HCT116 (cell line): ENCODE results near the gene AQP10. TPM values are rescaled to one million over a fixed set of nuclear protein-coding genes. Genes with fewer than 3 reads are reported as not detected.

ENCODE experiments used
- ATAC-seq: fragments of 200-7000 bp; cut with Tn5 transposase; 2 replicates; pipeline ENCODE4 v1.9.1; 2020; ENCODE audit warnings: mild to moderate bottlenecking, moderate library complexity
- BruUV-seq: library from RNA; stranded (reverse); fragments of 400-500 nt; replicated peaks from 2 replicates; lab custom pipeline; 2021; lab: Mats Ljungman, UMichigan
- CTCF ChIA-PET: fragments of 300-600 bp; sonication (Branson Sonifier 250); formaldehyde crosslinking; loops from one replicate; lab custom pipeline; 2021; ENCODE audit warnings: antibody characterized with exemption; lab: Charles Lee
- POLR2A ChIA-PET: fragments of 300-600, 350-600 bp; sonication (Branson Sonifier 250); formaldehyde crosslinking; loops from one replicate; lab custom pipeline; 2021; ENCODE audit warnings: antibody characterized with exemption; lab: Charles Lee
- RAD21 ChIA-PET, 2 experiments: fragments of 300-600 bp; sonication (Branson Sonifier 250); formaldehyde crosslinking; loops; one replicate each; lab custom pipeline; 2023; ENCODE audit warnings: low total read pairs in 2 of 2; ENCODE audit not compliant: uncharacterized antibody in 2 of 2, unreplicated experiment in 2 of 2, low non-redundant PET in 1 of 2; lab: Charles Lee
- DNase-seq: peaks from one replicate; pipeline ENCODE4 v3.0.0-alpha.2; 2010; ENCODE audit warnings: low read depth, low spot score
- H2AFZ ChIP-seq: fragments of 200-600 bp; shearing (Covaris generic), sonication (generic); 2 replicates; pipeline ENCODE4 v1.6.1; 2017; ENCODE audit warnings: low read depth, mixed run types, mixed read lengths, antibody characterized with exemption, low read length; ENCODE audit not compliant: poor library complexity, severe bottlenecking
- H3K27ac ChIP-seq: 2 replicates; pipeline ENCODE4 v1.5.1; 2012; ENCODE audit warnings: low read depth, low read length
- H3K27me3 ChIP-seq: fragments of 200-600 bp; sonication (generic); 2 replicates; pipeline ENCODE4 v1.6.1; 2016; ENCODE audit warnings: mixed run types, low read length, mixed read lengths; ENCODE audit not compliant: insufficient read depth
- H3K36me3 ChIP-seq, 2 experiments: fragments of 200-500 bp in 1 of 2; fragments of 200-600 bp in 1 of 2; sonication (Bioruptor generic) in 1 of 2; sonication (generic) in 1 of 2; 2 replicates each; pipeline versions ENCODE4 v1.5.1 to v1.6.1; 2014 to 2016; ENCODE audit warnings: low read length in 2 of 2, inconsistent platforms in 1 of 2, mixed read lengths in 1 of 2, mixed run types in 1 of 2; ENCODE audit not compliant: insufficient read depth in 2 of 2, control insufficient read depth in 1 of 2
- H3K4me1 ChIP-seq, 2 experiments: fragments of 200-600 bp in 1 of 2; sonication (generic) in 1 of 2; 2 replicates each; pipeline versions ENCODE4 v1.5.1 to v1.6.1; 2012 to 2017; ENCODE audit warnings: low read length in 2 of 2, inconsistent platforms in 1 of 2, mild to moderate bottlenecking in 1 of 2, mixed read lengths in 1 of 2, mixed run types in 1 of 2, moderate library complexity in 1 of 2; ENCODE audit not compliant: insufficient read depth in 2 of 2, control insufficient read depth in 1 of 2
- H3K4me2 ChIP-seq: fragments of 200-600 bp; sonication (generic); 2 replicates; pipeline ENCODE4 v1.6.1; 2017; ENCODE audit warnings: mixed run types, low read length, mixed read lengths
- H3K4me3 ChIP-seq, 2 experiments: fragments of 200-600 bp in 1 of 2; sonication (generic) in 1 of 2; replicated peaks in 1 of 2; 2 replicates each; pipeline ENCODE4 v1.5.1; 2011 to 2016; ENCODE audit warnings: low read length in 2 of 2, control low read depth in 1 of 2, low read depth in 1 of 2, mild to moderate bottlenecking in 1 of 2, mixed read lengths in 1 of 2, mixed run types in 1 of 2
- H3K79me2 ChIP-seq: fragments of 200-600 bp; sonication (generic); 2 replicates; pipeline ENCODE4 v1.6.1; 2017; ENCODE audit warnings: mild to moderate bottlenecking, mixed run types, low read length, moderate library complexity, mixed read lengths; ENCODE audit not compliant: insufficient read depth
- H3K9ac ChIP-seq: fragments of 200-600 bp; sonication (generic); 2 replicates; pipeline ENCODE4 v1.6.1; 2016; ENCODE audit warnings: low read length, mixed read lengths
- H3K9me2 ChIP-seq: fragments of 200-600 bp; sonication (generic), shearing (Covaris generic); 2 replicates; pipeline ENCODE4 v1.6.1; 2017; ENCODE audit warnings: mixed run types, mild to moderate bottlenecking, moderate library complexity; ENCODE audit not compliant: insufficient read depth
- H3K9me3 ChIP-seq, 2 experiments: fragments of 200-500 bp in 1 of 2; fragments of 200-600 bp in 1 of 2; sonication (Bioruptor generic) in 1 of 2; sonication (generic) in 1 of 2; 2 replicates each; pipeline ENCODE4 v1.6.1; 2014 to 2017; ENCODE audit warnings: low read length in 2 of 2, mixed read lengths in 2 of 2, inconsistent platforms in 1 of 2, low read depth in 1 of 2, mild to moderate bottlenecking in 1 of 2, mixed run types in 1 of 2, moderate library complexity in 1 of 2; ENCODE audit not compliant: control insufficient read depth in 1 of 2, insufficient read depth in 1 of 2
- H4K20me1 ChIP-seq: fragments of 200-600 bp; sonication (generic), shearing (Covaris generic); 2 replicates; pipeline ENCODE4 v1.6.1; 2017; ENCODE audit warnings: mixed run types, mild to moderate bottlenecking, moderate library complexity; ENCODE audit not compliant: insufficient read depth
- ATF3 ChIP-seq: IDR thresholded peaks from 2 replicates; pipeline ENCODE4 v1.6.1; 2012
- CTCF ChIP-seq, 3 experiments: fragments of 200-600 bp in 1 of 3; sonication (generic) in 1 of 3; IDR thresholded peaks in 2 of 3; conservative IDR thresholded peaks in 1 of 3; 2 replicates each; pipeline ENCODE4 v1.5.1; 2012 to 2017; ENCODE audit warnings: low read depth in 2 of 3, low read length in 2 of 3, antibody characterized with exemption in 1 of 3, borderline replicate concordance in 1 of 3, control low read depth in 1 of 3, mild to moderate bottlenecking in 1 of 3, mixed read lengths in 1 of 3, mixed run types in 1 of 3, moderate library complexity in 1 of 3; ENCODE audit not compliant: insufficient read depth in 1 of 3
- EGR1 ChIP-seq: IDR thresholded peaks from 2 replicates; pipeline ENCODE4 v1.6.1; 2012; ENCODE audit warnings: low read depth
- EZH2 ChIP-seq: fragments of 200-600 bp; sonication (generic); IDR thresholded peaks from 2 replicates; pipeline ENCODE4 v1.6.1; 2017; ENCODE audit warnings: antibody characterized with exemption, mixed run types
- EZH2phosphoT487 ChIP-seq: fragments of 200-600 bp; IDR thresholded peaks from 2 replicates; pipeline ENCODE4 v1.6.1; 2018; ENCODE audit warnings: antibody characterized with exemption, borderline replicate concordance
- MAX ChIP-seq: IDR thresholded peaks from 2 replicates; pipeline ENCODE4 v1.6.1; 2012
- POLR2A ChIP-seq: IDR thresholded peaks from 2 replicates; pipeline ENCODE4 v1.7.0; 2011; ENCODE audit warnings: borderline replicate concordance; ENCODE audit not compliant: insufficient read depth, insufficient read length; ENCODE audit errors: extremely low read depth
- RAD21 ChIP-seq: IDR thresholded peaks from 2 replicates; pipeline ENCODE4 v1.6.1; 2012; ENCODE audit warnings: low read depth, mild to moderate bottlenecking
- REST ChIP-seq: IDR thresholded peaks from 2 replicates; pipeline ENCODE4 v1.6.1; 2012; ENCODE audit warnings: low read depth
- SP1 ChIP-seq: IDR thresholded peaks from 2 replicates; pipeline ENCODE4 v1.6.1; 2012; ENCODE audit warnings: low read depth
- SRF ChIP-seq: IDR thresholded peaks from 2 replicates; pipeline ENCODE4 v1.6.1; 2012; ENCODE audit warnings: low read depth
- ZBTB33 ChIP-seq: IDR thresholded peaks from 2 replicates; pipeline ENCODE4 v1.6.1; 2011; ENCODE audit warnings: mild to moderate bottlenecking, low read length, moderate library complexity; ENCODE audit not compliant: insufficient replicate concordance; ENCODE audit errors: extremely low read depth
- ZNF274 ChIP-seq: fragments of 200-500 bp; sonication (Bioruptor generic); IDR thresholded peaks from 2 replicates; pipeline ENCODE4 v1.6.1; 2014; ENCODE audit warnings: mild to moderate bottlenecking, low read depth, low read length, inconsistent platforms
- intact Hi-C: fragments of 100-400 bp; cut with micrococcal nuclease; formaldehyde crosslinking; loops from 2 replicates; pipeline ENCODE4 v1.10.0; 2022
- total RNA-seq: library from RNA; stranded (reverse); gene quantifications from one replicate; pipeline ENCODE4 v1.2.1, GENCODE V29; 2021; ENCODE audit not compliant: unreplicated experiment

Gene AQP10
- total RNA-seq, 1 experiment from 2014 or later: not detected

GRCh38 chr1:154316704-154317103 lies 4.2 kb upstream of the AQP10 start:
- intact Hi-C loops: no loop called here
- POLR2A ChIA-PET: no interaction called here
- DNase-seq (no peak), ATAC-seq (no peak)
- no peak overlapping the region for H3K27ac ChIP-seq
- no peak overlapping the region for H3K9ac ChIP-seq
- RAD21 ChIA-PET: no interaction called here
- H3K9me2 ChIP-seq: no peaks in the 10 kb centered on the region
- no peaks in the 10 kb centered on the region for H3K36me3 ChIP-seq
- no peaks in the 10 kb centered on the region for H3K9me3 ChIP-seq
- no peaks in the 10 kb centered on the region for H3K4me1 ChIP-seq
- no peaks in the 10 kb centered on the region for H3K79me2 ChIP-seq
- no peak overlapping the region for H3K4me2 ChIP-seq
- no peak overlapping the region for H2AFZ ChIP-seq
- BruUV-seq: no TSS peak
- H3K4me3 ChIP-seq: no peak overlapping the region
- H3K27me3 ChIP-seq: peaks cover 8% of the 10 kb centered on the region; the same call in 1 of the 2 replicates
- TF ChIP-seq EZH2 (no peak), SRF (no peak)
- TF ChIP-seq, all 23 proteins: peak for 0
- no peaks in the 10 kb centered on the region for H4K20me1 ChIP-seq
- CTCF ChIA-PET: no interaction called here

GRCh38 chr1:154318386-154318785 lies 2.5 kb upstream of the AQP10 start:
- CTCF ChIA-PET: interaction anchor here (1.6 kb wide), 1 partner anchor 8 kb away, joined by 3 read pairs; no protein-coding TSS in a partner anchor
- ATAC-seq: no peak
- TF ChIP-seq SP1: no peak
- no peak for TF ChIP-seq POLR2A
- TF ChIP-seq RAD21: no peak
- no peak for TF ChIP-seq CTCF (IDR thresholded peaks at IDR 0.05 in 2 of 3, conservative IDR thresholded peaks at IDR 0.05 in 1 of 3; ENCODE audit: borderline replicate concordance in 1 of 3, insufficient read depth in 1 of 3, low read depth in 2 of 3, low read length in 2 of 3)
- TF ChIP-seq MAX: no peak
- TF ChIP-seq EZH2phosphoT487: no peak
- TF ChIP-seq REST: no peak
- no peak for TF ChIP-seq ATF3
- TF ChIP-seq ZBTB33: no peak
- no peak for TF ChIP-seq EGR1
- TF ChIP-seq ZNF274: no peak

More at GRCh38 chr1:154318386-154318785, 2.5 kb upstream of the AQP10 start:
- Histone ChIP-seq H3K27me3 (peaks cover 8% of the 10 kb centered on the region; the same call in 1 of the 2 replicates), H4K20me1 (no peaks in the 10 kb centered on the region), H3K4me2 (no peak overlapping the region), H3K27ac (no peak overlapping the region), H3K9ac (no peak overlapping the region), H3K4me3 (no peak overlapping the region), H3K4me1 (no peaks in the 10 kb centered on the region), H3K36me3 (no peaks in the 10 kb centered on the region), H3K9me3 (no peaks in the 10 kb centered on the region), H2AFZ (no peak overlapping the region), H3K9me2 (no peaks in the 10 kb centered on the region), H3K79me2 (no peaks in the 10 kb centered on the region)
- POLR2A ChIA-PET: no interaction called here
- DNase-seq: no peak
- intact Hi-C loops: no loop called here
- RAD21 ChIA-PET: no interaction called here
- no TSS peak for BruUV-seq
